OCI-LY3 (cell line): Measurements from ENCODE around the gene GARS1.

Experiments
- H2AFZ ChIP-seq: fragments of 200-600, 300-600 bp; shearing (Covaris generic); 2 replicates; pipeline ENCODE4 v1.6.0; 2014; ENCODE audit warnings: antibody characterized with exemption, low read depth, low read length
- H3K27ac ChIP-seq: fragments of 200-600, 300-600 bp; sonication (generic); 2 replicates; pipeline ENCODE4 v1.5.1; 2014; ENCODE audit warnings: mild to moderate bottlenecking, low read length, moderate library complexity, mixed read lengths
- H3K27me3 ChIP-seq: fragments of 200-600, 300-600 bp; sonication (generic); 2 replicates; pipeline ENCODE4 v1.6.1; 2014; ENCODE audit warnings: low read depth, low read length, mixed read lengths
- H3K36me3 ChIP-seq: fragments of 200-600, 300-600 bp; sonication (generic); replicated peaks from 2 replicates; pipeline ENCODE3; 2014; ENCODE audit warnings: low read depth, low read length, mixed read lengths
- H3K4me1 ChIP-seq: fragments of 300-600, 200-600 bp; sonication (generic); 2 replicates; pipeline ENCODE4 v1.6.1; 2014; ENCODE audit warnings: low read length, mixed read lengths
- H3K4me2 ChIP-seq: fragments of 200-600, 300-600 bp; sonication (generic); 2 replicates; pipeline ENCODE4 v1.6.1; 2014; ENCODE audit warnings: low read length, mixed read lengths
- H3K4me3 ChIP-seq: fragments of 300-600, 200-600 bp; sonication (generic); 2 replicates; pipeline ENCODE4 v1.5.1; 2014; ENCODE audit warnings: antibody characterized with exemption, mild to moderate bottlenecking, low read length, moderate library complexity
- H3K79me2 ChIP-seq: fragments of 300-600, 200-600 bp; shearing (Covaris generic); 2 replicates; pipeline ENCODE4 v1.6.1; 2014; ENCODE audit warnings: mild to moderate bottlenecking, low read length, mixed read lengths
- H3K9ac ChIP-seq: fragments of 300-600, 200-600 bp; shearing (Covaris generic); 2 replicates; pipeline ENCODE4 v1.6.0; 2014; ENCODE audit warnings: mild to moderate bottlenecking, low read length, moderate library complexity
- H3K9me3 ChIP-seq: fragments of 200-600, 300-600 bp; shearing (Covaris generic); 2 replicates; pipeline ENCODE4 v1.6.1; 2014; ENCODE audit warnings: low read length, mixed read lengths; ENCODE audit not compliant: insufficient read depth
- H4K20me1 ChIP-seq: fragments of 200-600, 300-600 bp; sonication (generic); 2 replicates; pipeline ENCODE4 v1.6.1; 2016; ENCODE audit warnings: low read length, mixed read lengths; ENCODE audit not compliant: insufficient read depth
- CTCF ChIP-seq: fragments of 200-600, 300-600 bp; sonication (generic); IDR thresholded peaks from 2 replicates; pipeline ENCODE4 v1.5.1; 2014; ENCODE audit warnings: antibody characterized with exemption, low read length, low read depth
- EZH2phosphoT487 ChIP-seq: fragments of 200-600 bp; shearing (Covaris generic); IDR thresholded peaks from 2 replicates; pipeline ENCODE4 v1.6.1; 2018; ENCODE audit warnings: antibody characterized with exemption, mixed run types, low read depth

GARS1 gene

GRCh38 chr7:30548845-30549244, 45.8 kb upstream of the GARS1 start:
- Histone ChIP-seq H3K36me3 (no peaks in the 10 kb centered on the region), H3K79me2 (no peaks in the 10 kb centered on the region), H3K9me3 (no peaks in the 10 kb centered on the region), H3K27me3 (no peaks in the 10 kb centered on the region), H3K4me3 (no peak overlapping the region), H3K4me2 (peak overlapping the region; percentile 37; the same call in 1 of the 2 replicates), H4K20me1 (no peaks in the 10 kb centered on the region), H3K4me1 (peaks cover 10% of the 10 kb centered on the region; the same call in 1 of the 2 replicates), H3K27ac (no peak overlapping the region), H3K9ac (no peak overlapping the region), H2AFZ (no peak overlapping the region)
- TF ChIP-seq CTCF: peak; percentile 65
- no peak for TF ChIP-seq EZH2phosphoT487

- no peaks in the 10 kb centered on the region for H4K20me1 ChIP-seq
- no peaks in the 10 kb centered on the region for H3K9me3 ChIP-seq
- no peaks in the 10 kb centered on the region for H3K27me3 ChIP-seq
- no peak overlapping the region for H2AFZ ChIP-seq
- H3K27ac ChIP-seq: no peak overlapping the region
- TF ChIP-seq EZH2phosphoT487 (no peak), CTCF (no peak)
- H3K9ac ChIP-seq: no peak overlapping the region
- no peak overlapping the region for H3K4me2 ChIP-seq
- H3K4me3 ChIP-seq: no peak overlapping the region
- H3K79me2 ChIP-seq: no peaks in the 10 kb centered on the region
- H3K4me1 ChIP-seq: peaks cover 10% of the 10 kb centered on the region; the same call in 1 of the 2 replicates
- H3K36me3 ChIP-seq: no peaks in the 10 kb centered on the region
Measured at GRCh38 chr7:30549931-30550493, 44.7 kb upstream of the GARS1 start.

- Histone ChIP-seq H3K79me2 (no peaks in the 10 kb centered on the region), H3K9me3 (no peaks in the 10 kb centered on the region), H4K20me1 (no peaks in the 10 kb centered on the region), H3K27me3 (no peaks in the 10 kb centered on the region), H3K4me3 (no peak overlapping the region), H3K36me3 (no peaks in the 10 kb centered on the region), H2AFZ (no peak overlapping the region), H3K9ac (no peak overlapping the region), H3K4me2 (no peak overlapping the region), H3K27ac (no peak overlapping the region), H3K4me1 (peaks cover 15% of the 10 kb centered on the region; the same call in 1 of the 2 replicates)
- TF ChIP-seq EZH2phosphoT487: no peak
- TF ChIP-seq CTCF: no peak
Measured at GRCh38 chr7:30552330-30552729, 42.3 kb upstream of the GARS1 start.

- no peaks in the 10 kb centered on the region for H3K9me3 ChIP-seq
Measured at GRCh38 chr7:30553141-30553540, 41.5 kb upstream of the GARS1 start.

More at GRCh38 chr7:30553141-30553540, 41.5 kb upstream of the GARS1 start:
- H3K9ac ChIP-seq: no peak overlapping the region
- H4K20me1 ChIP-seq: no peaks in the 10 kb centered on the region
- H3K79me2 ChIP-seq: no peaks in the 10 kb centered on the region
- no peaks in the 10 kb centered on the region for H3K27me3 ChIP-seq
- H3K4me2 ChIP-seq: no peak overlapping the region
- TF ChIP-seq CTCF: no peak
- TF ChIP-seq EZH2phosphoT487: no peak
- H3K36me3 ChIP-seq: no peaks in the 10 kb centered on the region
- H3K4me3 ChIP-seq: no peak overlapping the region
- peaks cover 15% of the 10 kb centered on the region; the same call in 1 of the 2 replicates for H3K4me1 ChIP-seq
- no peak overlapping the region for H3K27ac ChIP-seq
- H2AFZ ChIP-seq: no peak overlapping the region
